HuH-7.5 (cell line): ENCODE measurements around the gene AUNIP.
A peak's percentile ranks its signal among the peaks of the same experiment; 100 is the strongest.

Source experiments
- DNase-seq: peaks from one replicate; pipeline ENCODE4 v3.0.0; 2011; ENCODE audit warnings: low spot score

The AUNIP gene

DNA sequence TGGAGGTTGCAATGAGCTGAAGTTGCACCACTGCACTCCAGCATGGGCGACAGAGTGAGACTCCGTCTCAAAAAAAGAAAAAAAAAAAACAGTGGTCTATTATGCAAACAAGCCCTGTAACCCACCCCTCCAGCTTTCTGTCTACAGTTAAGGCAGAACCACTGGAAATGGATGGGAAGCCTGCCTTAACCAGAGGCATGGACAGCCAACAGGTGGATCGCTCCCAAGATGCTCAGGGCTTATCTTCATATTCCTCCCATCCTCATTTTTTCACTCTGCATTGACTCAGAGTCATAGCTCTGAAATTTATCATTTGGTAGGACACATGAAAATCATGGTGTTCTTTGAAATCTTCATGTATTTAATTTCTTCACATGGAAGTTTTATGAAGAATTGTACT is 30.8 kb downstream of the AUNIP start:
- no peak for DNase-seq

DNA sequence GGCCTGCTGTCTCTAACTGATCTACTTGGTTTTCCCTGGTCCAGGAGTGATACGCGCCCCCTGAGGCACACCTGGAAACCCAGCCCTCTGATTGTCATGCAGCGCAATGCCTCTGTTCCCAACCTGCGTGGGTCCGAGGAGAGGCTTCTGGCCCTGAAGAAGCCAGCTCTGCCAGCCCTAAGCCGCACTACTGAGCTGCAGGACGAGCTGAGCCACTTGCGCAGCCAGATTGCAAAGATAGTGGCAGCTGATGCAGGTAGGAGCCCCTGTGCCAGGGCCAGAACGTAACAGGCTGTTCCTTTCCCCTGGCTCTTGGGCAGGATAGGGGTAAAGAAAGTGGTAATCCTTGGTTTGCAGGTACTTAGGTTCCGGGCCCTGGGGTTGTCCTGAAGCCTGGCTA is 32.7 kb downstream of the AUNIP start:
- no peak for DNase-seq

DNA sequence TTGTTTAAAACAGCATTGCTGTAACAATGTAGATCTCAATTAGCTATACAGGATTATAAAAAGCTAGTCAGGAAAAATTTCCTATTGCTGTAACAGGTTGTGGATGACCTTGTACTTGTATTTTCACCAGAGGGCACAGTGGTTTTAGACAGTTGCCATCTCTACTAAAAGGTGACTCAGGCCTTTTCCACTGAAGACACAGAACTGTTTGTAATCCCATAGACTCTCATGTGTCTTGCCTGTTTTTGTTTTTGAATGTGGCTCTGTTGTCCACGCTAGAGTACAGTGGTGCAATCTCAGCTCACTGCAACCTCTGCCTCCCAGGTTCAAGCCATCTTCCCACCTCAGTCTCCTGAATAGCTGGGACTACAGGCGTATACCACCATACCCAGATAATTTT is 33.7 kb downstream of the AUNIP start:
- no peak for DNase-seq

DNA sequence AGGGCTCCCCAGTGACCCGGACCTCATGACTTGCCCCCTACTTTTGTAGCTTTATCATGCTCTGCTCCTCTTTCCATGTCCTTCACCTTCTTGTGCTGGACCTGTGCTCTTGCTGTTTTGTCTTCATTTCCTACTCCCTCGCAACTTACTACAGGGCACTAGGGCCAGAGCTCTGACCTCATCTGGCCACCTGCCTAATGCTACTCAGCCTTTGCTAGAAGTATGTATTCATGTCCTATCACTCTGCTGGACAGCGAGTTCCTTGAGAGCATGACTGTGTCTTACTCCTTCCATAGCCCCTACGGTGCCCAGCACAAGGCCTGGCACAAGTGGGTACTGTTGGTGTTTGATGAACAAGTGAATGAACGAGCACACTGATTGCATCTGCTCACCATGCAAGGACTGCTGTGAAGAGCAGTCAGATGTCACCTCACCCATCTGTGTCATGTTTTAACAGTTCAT is 37.6 kb downstream of the AUNIP start:
- no peak for DNase-seq

- DNase-seq: no peak
Observed at GRCh38 chr1:25821112-25821476, 38.2 kb downstream of the AUNIP start.

- peak; percentile 84 for DNase-seq
Observed at GRCh38 chr1:25820247-25821111, 38.8 kb downstream of the AUNIP start.

DNA sequence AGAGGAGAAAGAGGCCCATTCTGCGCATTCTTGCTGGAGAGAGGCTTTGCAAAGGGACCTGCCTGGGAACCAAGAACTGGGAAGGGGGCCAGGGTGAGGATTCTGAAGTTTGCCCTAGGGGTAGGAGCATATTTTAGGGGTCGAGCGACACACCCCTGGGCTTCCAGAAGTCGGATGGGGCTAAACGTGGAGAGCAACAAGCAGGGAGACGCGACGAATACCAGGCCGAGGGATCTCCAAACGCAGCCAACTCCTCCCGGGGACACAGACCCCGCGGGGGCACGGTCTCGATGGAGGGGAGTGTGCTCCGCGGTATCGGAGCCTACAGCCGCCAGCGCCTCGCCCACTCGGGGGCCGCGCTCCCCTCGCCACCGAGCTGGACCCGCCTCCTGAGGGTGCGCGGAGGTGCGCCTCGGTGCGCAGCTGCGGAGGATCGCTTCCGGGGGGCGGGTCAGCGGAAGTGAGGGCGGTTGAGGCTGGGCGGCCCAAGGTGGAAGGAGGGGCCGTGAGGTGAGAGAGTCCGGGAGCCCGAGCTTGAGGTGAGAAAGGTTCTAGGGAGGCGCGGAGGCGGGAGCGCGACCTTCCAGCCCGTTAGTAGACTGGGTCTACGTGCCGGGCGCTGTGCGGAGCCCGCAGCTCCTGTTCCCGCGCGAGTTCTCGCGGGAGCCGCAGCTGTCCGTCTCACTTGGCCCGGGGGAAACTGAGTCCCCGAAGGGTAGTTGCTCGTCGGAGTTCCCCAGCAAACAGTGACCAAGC is 39.6 kb downstream of the AUNIP start, which contains the start of gene MTFR1L:
Gene MTFR1L (plus strand): TSS at position 464 of the 756 bp plus-strand sequence. CDS start 3,151 bp downstream, outside the sequence.
- DNase-seq: peak; percentile 95

- DNase-seq: no peak
Observed at GRCh38 chr1:25818569-25818968, 40.7 kb downstream of the AUNIP start.

DNA sequence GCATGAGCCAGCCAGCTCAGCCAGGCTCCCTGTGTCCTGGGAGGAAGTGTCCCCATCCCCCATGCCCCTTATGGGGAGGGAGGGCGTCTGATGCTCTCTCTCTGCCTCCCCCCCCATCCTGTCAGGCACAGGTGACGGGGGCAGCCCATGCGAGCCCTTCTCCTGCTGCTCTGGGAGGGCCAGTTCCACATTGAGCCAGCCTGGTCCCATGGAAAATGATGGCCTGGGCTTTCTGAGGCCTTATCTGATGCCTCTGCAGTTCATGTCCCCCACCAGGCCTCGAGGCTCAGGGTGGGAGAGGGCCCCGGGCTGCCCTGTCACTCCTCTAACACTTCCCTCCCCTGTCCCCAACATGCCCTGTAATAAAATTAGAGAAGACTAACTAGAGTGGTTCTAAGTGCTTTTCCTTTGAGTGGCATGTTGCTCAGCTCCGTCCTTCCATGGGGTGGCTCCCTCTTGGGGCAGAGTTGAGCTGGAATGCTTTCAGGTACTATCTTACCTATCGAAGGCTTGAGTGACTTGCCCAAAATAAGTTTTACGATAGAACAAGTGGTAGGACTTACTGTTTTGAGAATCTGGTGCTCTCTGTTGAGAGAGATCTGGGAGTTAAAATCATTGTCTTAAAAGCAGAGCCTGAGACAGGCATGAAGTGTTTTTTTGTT is 41.3 kb downstream of the AUNIP start:
- DNase-seq: no peak

DNA sequence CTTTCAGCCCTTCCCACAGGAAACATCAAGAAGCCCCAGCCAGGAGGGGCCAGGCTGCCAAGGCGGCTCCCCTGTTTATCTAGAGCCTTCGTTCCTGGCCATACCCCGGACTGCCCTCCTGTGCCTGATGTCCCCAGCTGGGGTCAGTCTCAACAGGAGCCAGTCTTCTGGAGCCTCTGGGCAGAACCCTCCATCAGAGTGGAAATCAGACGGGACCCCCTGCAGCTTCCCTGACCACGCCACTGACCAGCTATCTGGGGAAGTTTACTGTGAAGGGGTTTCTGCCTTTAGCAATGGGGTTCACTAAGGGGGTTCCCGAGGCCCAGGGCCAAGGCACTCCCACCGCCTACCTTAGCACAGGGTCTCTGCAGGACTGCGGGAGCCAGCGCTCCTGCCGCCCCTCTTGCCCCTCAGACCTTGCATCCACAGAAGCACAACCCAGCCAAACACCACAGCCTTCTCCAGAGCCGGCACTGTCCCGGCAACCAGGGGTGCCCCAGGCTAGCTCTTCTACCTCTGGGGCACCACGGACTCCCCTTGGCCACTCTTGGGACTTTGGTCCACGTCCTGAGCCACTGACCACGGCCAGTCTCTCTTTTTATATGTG is 43.0 kb downstream of the AUNIP start:
- DNase-seq: no peak

DNA sequence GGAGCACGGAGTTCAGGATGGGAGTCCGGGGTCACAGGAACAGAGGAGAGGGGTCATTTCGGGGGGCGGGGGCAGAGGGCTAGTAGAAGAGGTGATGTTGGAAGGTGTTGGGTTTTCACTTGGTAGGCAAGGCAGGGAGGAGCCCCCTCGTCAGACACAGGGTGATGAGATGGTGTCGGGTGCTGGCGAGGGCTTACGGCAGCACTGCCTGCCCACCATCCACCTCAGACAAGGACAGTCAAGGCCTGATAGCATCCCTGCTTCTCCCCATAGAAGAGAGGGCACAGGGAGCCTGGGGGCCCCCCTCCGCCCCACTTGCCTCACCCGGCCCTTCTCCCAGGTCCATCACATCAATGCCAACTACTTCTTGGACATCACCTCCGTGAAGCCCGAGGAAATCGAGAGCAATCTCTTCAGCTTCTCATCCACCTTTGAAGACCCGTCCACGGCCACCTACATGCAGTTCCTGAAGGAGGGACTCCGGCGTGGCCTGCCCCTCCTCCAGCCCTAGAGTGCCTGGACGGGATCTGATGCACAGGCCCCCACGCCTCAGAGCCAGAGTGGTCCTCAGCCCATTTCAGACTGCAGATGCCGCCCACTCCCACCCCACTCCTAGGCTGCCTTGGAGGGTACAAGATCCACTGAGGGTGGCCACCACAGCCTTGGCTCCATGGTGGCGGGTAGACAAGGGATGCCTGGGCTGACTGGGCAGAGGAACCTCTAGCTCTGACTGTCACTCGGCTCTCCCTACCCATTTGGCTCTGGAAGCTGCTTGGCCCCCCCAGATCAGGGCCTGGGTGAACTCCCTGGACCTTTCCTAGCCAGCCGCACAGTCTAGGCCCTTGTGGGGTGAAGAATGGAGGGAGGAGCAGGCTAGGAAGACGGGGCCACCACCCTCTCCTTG is 43.8 kb downstream of the AUNIP start:
- no peak for DNase-seq

DNA sequence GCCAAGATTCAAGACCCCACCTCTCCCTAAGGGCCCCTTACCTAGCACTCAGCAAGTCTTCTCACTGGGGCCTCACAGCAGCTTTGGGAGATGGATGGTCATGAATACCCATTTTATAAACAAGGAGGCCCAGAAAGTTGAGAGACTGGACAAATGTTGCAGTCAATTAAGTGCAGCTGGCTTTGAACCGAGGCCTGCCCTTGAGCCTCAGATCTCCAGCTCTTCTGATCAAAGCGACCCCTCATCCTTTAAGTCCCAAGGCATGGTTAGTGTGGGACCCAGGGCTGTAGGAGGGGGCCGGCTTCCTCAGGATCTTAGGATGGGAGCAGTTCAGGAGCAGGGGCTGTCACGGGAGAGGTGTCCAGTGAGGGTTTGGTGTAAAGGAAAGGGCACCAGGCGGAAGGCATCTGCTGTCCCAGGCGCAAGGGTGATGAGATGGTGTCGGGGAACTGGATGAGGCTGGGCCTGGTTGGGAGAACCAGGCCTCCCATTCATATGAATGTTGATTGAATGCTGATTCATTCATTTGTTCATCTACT is 44.6 kb downstream of the AUNIP start:
- DNase-seq: no peak

DNA sequence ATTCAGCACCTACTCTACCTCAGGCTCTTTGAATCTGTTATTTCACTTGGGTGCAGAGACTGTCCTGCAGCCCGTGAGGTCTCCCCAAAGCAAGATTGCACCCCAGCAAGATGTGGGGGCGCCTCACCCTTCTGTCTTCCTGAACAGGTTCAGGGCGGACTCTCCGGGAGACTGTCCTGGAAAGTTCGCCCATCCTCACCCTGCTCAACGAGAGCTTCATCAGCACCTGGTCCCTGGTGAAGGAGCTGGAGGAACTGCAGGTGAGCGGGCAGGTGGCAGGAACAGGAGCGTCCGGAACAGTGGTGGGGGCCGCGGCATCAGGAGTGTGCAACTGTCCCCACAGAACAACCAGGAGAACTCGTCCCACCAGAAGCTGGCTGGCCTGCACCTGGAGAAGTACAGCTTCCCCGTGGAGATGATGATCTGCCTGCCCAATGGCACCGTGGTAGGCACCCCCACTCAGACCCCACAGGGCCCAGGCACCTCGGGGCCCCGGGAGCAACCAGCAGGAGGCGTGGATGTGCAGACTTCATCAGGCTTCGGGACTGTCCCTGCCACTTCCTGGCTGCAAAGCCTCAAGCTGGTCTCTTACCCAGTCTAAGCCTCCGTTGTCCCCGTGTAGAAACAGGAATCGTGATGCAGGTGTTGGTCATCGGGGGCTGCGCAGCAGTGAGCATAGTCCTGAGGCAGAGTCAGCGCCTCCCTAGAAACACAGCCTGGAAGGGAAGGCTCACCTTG is 45.4 kb downstream of the AUNIP start:
- DNase-seq: no peak

DNA sequence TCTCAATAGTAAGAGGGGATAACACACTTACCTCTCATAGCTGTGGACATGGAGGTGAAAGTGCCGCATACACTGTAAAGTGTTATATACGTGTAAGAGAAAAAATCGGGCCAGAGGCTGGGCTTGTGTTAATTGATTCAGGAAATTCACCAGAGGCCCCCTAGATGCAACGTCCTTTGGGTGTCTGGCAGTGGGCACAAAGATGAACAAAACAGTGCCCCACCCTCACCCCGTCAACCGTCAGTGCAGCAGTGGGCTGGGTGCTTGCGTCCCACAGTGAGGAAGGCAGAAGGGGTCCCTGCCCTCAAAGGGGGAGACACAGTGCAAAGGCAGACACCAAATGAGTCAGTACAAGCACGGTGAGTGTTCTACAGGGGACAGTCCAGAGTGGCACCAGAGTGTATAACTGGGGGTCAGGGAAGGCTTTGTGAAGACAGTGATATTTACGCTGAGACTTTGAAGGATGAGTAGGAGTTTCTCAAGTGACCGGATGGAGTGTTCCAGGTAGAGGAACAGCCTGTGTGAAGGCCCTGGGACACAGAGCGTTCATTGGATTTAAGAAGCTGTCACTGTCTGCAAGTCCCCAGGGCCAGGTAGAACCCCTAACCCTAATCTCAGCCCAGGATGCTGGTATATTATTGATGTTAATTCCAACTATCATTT is 46.1 kb downstream of the AUNIP start:
- no peak for DNase-seq

DNA sequence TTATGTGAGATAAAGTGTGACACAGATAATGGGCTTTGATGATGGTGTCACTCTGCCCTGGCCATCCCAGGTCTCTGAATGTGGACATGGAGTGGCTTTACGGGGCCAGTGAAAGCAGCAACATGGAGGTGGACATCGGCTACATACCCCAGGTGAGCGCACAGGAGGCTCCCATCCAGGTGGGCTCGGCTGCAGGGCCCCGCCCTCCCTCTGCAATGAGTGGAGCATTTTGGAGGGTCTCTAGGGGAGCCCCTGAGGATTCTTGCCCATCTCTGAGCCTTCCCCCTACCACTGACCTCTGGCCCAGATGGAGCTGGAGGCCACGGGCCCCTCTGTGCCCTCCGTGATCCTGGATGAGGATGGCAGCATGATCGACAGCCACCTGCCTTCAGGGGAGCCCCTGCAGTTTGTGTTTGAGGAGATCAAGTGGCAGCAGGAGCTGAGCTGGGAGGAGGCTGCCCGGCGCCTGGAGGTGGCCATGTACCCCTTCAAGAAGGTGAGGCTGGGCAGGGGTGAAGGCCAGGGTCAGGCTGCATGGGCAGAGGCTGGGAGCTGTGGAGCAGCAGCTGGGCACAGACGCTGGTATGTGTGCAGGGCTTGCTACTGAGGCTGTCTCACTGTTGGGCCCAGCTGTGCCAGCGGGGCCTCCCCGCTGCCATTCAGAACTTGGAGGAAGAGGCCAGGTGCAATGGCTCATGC is 47.7 kb downstream of the AUNIP start:
- no peak for DNase-seq

GRCh38 chr1:25810341-25811299 is 48.6 kb downstream of the AUNIP start:
- DNase-seq: peak; percentile 81

DNA sequence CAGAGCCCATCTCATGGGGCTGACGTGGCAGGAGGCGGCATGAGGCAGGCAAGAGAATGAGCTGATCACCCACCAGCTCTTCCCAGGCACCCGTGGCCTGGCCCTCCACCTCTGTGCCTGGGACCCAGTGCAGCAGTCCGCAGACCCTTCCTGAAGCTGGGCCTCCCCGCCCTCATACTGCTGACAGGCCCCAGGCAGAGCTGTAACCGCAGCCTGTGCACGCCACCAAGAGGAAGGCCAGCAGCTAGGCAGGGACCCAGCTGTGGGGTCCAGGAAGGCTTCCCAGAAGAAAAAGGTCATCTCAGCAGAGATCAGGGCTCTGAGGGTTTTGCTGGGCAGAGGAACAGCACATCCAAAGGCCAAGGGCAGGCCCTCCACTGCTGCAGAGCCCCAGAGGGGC is 49.3 kb downstream of the AUNIP start:
- DNase-seq: no peak
